Activated CD8-positive, alpha-beta memory T cell treated with anti-CD3 and anti-CD28 coated beads for 1 hour (primary cell): ENCODE data around the gene APOBEC3F.
"Not testable (repeated sequence)": the region's sequence is repeated elsewhere in the genome, so short reads cannot be mapped to it uniquely, and the experiment has no call there.

Experiments
- DNase-seq, 2 donors: peaks; one replicate each; pipeline ENCODE4 v3.0.0-alpha.2; 2020; ENCODE audit warnings: low read depth in 1 of 2; ENCODE audit errors: extremely low read depth in 1 of 2

APOBEC3F gene

GRCh38 chr22:39026509-39027150 lies 14.0 kb upstream of the APOBEC3F start:
- DNase-seq: no peak

- no peak for DNase-seq
Measured at GRCh38 chr22:39027717-39028116, 12.9 kb upstream of the APOBEC3F start.

- DNase-seq: no peak
Measured at GRCh38 chr22:39028281-39028680, 12.4 kb upstream of the APOBEC3F start.

GRCh38 chr22:39029227-39029626 lies 11.4 kb upstream of the APOBEC3F start:
- no peak for DNase-seq

GRCh38 chr22:39030705-39031104 lies 10.0 kb upstream of the APOBEC3F start:
- DNase-seq: no peak

- not testable (repeated sequence) for DNase-seq
Measured at GRCh38 chr22:39031434-39032295, 9.0 kb upstream of the APOBEC3F start.

GRCh38 chr22:39037071-39037470 lies 3.6 kb upstream of the APOBEC3F start:
- not testable (repeated sequence) for DNase-seq

- DNase-seq: no peak
Measured at GRCh38 chr22:39039306-39040126, 1.1 kb upstream of the APOBEC3F start.

- DNase-seq: not testable (repeated sequence)
Measured at GRCh38 chr22:39040155-39040537, 518 bp upstream of the APOBEC3F start.

- no peak for DNase-seq
Measured at GRCh38 chr22:39041908-39042307, 1.2 kb downstream of the APOBEC3F start.

- DNase-seq: not testable (repeated sequence)
Measured at GRCh38 chr22:39043063-39043462, 2.4 kb downstream of the APOBEC3F start.

- not testable (repeated sequence) for DNase-seq
Measured at GRCh38 chr22:39045136-39045535, 4.5 kb downstream of the APOBEC3F start.

- DNase-seq: not testable (repeated sequence)
Measured at GRCh38 chr22:39049486-39049885, 8.8 kb downstream of the APOBEC3F start.

- DNase-seq: not testable (repeated sequence)
Measured at GRCh38 chr22:39051844-39052495, 11.3 kb downstream of the APOBEC3F start.

GRCh38 chr22:39055658-39056057 lies 15.0 kb downstream of the APOBEC3F start:
- DNase-seq: no peak

- not testable (repeated sequence) for DNase-seq
Measured at GRCh38 chr22:39061290-39061689, 20.6 kb downstream of the APOBEC3F start.

- not testable (repeated sequence) for DNase-seq
Measured at GRCh38 chr22:39061951-39062350, 21.3 kb downstream of the APOBEC3F start.

- not testable (repeated sequence) for DNase-seq
Measured at GRCh38 chr22:39063904-39064303, 23.2 kb downstream of the APOBEC3F start.

- not testable (repeated sequence) for DNase-seq
Measured at GRCh38 chr22:39066442-39067276, 26.0 kb downstream of the APOBEC3F start.
